Retina (tissue), 1 donor: ENCODE measurements around the gene KRT32.

Source experiments
- DNase-seq: peaks from one replicate; pipeline ENCODE4 v3.0.0-alpha.2; 2016

KRT32 gene

GRCh38 chr17:41466988-41467387 lies at the start of gene KRT32:
TSS of gene KRT32 (minus strand) at chr17:41467386. CDS start at chr17:41467325, 61 bp downstream.
- no peak for DNase-seq

GRCh38 chr17:41516830-41517283 lies 49.7 kb upstream of the KRT32 start:
- DNase-seq: no peak

DNA sequence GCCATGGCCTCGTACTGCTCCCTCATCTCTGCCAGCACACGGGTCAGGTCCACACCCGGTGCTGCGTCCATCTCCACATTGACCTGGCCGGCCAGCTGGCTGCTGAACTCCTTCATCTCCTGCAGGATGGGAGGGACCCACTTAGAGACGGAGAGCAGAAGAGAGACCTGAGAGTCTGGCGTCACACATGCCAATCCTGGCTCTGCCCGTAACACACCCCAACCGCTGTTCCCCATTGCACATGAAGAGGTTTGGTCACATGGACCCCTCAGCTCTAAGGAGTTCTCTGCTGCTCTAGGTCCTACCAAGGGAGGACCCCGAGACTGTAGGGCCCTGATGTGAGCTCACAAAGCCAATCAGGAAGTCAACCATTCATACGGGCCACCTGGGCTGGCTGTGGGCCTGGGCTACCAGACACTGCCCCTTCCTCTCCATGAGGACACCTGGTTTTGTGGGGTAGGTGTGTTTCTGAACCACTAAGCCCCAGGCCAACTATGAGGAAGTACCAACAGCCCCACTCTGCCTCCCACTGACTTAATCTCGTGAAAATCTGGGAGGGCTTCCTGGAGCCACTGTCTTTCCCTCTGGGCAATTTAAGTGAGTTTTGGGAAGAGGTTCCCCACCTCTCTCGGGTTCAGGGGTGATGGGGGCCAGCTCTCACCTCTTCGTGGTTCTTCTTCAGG lies 49.1 kb upstream of the KRT32 start:
- no peak for DNase-seq

GRCh38 chr17:41513168-41513547 lies 46.0 kb upstream of the KRT32 start:
- DNase-seq: no peak

DNA sequence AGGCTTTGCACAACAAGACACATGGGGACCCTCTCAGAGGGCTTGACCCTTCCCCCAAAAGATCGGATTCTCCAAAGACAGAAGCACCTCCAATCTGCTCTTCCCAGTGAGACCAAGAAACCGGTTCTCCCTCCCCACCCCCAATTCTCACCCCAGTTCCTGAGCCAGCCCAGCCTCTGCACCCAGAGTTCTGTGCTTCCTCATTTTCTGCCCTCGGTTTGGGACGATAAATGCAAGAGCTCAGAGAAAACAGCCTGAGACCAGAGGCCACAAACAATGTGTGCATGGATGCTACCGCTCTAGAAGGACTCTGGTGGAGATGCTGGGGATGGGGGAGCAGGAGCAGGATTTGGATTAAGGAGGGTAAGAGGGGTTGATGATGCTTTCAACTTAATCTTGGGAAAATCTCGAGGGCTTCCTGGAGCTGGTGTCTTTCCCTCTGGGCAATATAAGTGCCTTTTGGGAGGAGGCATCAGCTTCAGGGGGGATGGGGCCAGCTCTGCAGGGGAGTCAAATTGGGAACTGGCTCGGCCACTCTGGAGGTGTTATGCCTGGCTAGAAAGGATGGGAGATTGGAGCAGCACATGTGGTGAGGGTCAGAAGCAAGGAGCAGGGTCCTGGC lies 45.5 kb upstream of the KRT32 start:
- DNase-seq: no peak

DNA sequence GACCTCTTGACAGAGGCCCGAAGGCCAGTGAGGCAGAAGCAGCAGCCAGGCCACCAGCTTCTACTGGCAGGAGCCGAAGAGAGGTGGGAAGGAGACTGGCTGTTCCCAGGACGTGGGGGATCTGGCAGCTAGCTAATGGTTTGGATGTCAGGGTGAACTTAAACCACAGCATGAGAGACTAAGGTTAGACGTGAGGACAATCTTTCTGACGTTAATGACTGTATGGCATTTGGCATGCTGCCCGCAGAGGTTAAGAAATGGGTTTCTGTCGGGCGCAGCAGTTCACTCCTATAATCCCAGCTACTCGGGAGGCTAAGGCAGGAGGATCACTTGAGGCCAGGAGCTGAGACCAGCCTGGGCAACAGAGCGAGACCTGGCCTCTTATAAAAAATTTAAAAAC lies 44.5 kb upstream of the KRT32 start:
- no peak for DNase-seq

- DNase-seq: no peak
These were observed 43.9 kb upstream of the KRT32 start for GRCh38 chr17:41511116-41511515.

GRCh38 chr17:41510251-41511065 lies 43.3 kb upstream of the KRT32 start:
- no peak for DNase-seq

- no peak for DNase-seq
These were observed 40.2 kb upstream of the KRT32 start for GRCh38 chr17:41507315-41507880.

DNA sequence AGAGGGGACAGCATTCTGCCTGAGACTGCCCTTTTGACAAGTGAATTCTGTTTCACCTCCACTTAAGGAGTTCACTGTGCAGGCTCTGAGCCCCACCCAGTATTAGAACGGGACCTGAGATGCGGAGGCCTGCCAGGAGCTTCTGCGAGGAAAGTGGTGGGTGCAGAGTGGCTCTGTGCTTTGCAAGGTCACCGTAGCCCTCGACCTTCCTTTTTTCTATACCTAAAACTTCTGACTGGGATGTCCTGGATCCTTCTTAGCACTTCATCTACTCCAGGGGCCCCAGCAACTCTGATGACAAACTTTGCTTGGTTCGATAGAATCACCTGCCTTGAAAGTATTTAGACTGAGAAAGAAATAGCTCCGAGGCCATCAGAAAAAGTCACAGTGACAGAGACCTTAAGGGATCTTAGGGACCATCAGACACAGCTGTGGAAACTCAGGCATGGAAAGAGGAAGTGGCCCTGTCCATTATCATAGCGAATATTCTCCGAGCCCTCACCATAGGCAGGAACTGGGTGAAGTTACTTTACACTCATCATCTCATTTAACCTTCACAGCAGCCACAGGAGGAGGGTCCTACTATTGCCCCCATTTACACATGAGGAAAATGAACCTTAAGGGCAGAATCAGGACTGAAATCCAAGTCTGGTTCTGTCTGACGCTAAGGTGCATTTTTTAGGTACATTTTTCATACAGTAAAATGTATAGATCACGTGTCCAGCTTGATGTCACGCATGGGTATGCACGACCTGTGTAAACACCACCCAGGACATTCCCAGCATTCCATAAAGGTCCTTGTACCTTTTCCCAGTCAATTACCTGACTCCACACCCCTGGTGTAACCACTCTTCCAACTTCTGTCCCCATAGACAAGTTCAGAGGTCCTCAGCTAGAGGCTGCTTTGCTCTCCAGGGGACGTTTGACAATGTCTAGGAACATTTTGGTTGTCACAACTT lies 38.9 kb upstream of the KRT32 start:
- no peak for DNase-seq

- DNase-seq: no peak
These were observed 38.0 kb upstream of the KRT32 start, which contains the start of gene KRT13 for GRCh38 chr17:41505007-41505808. TSS of gene KRT13 (minus strand) at chr17:41505612. CDS start at chr17:41505550, 62 bp downstream.

- DNase-seq: no peak
These were observed 37.2 kb upstream of the KRT32 start for GRCh38 chr17:41504246-41504977.

DNA sequence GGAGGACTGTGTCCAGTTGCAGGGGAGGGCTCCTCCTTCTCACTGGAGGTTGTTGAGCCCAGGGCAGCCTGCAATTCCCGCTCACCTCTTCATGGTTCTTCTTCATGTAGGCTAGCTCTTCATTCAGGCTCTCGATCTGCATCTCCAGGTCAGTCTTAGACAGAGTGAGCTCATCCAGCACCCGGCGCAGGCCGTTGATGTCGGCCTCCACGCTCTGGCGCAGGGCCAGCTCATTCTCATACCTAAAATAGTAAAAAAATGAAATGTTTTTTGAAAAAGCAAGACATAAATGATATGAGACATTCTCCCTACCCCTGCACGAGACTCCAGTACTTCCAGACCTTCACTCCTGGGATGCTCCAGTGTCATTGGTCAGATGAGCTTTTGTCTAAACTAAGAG lies 36.0 kb upstream of the KRT32 start:
- no peak for DNase-seq

GRCh38 chr17:41500131-41500911 lies 33.1 kb upstream of the KRT32 start:
- DNase-seq: peak; percentile 40

- DNase-seq: no peak
These were observed 32.5 kb upstream of the KRT32 start for GRCh38 chr17:41499714-41500113.

DNA sequence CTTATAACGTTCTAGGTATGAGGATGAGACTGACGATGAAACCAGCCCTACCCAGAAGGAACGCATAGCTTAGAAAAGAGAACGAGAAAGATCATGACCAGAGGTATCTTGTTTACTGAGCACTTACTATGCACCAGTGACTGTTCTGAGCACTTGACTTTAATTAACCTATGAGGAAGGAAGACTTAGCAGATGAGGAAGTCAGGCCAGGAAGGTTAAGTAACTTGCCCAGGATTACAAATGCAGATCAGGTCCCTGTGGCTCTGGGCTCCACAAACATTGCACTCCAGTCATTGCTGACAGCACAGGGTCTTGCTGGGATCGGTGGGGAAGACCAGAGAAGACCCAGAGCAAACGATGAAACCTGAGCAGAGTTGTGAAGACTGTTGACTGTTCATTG lies 31.1 kb upstream of the KRT32 start:
- no peak for DNase-seq

DNA sequence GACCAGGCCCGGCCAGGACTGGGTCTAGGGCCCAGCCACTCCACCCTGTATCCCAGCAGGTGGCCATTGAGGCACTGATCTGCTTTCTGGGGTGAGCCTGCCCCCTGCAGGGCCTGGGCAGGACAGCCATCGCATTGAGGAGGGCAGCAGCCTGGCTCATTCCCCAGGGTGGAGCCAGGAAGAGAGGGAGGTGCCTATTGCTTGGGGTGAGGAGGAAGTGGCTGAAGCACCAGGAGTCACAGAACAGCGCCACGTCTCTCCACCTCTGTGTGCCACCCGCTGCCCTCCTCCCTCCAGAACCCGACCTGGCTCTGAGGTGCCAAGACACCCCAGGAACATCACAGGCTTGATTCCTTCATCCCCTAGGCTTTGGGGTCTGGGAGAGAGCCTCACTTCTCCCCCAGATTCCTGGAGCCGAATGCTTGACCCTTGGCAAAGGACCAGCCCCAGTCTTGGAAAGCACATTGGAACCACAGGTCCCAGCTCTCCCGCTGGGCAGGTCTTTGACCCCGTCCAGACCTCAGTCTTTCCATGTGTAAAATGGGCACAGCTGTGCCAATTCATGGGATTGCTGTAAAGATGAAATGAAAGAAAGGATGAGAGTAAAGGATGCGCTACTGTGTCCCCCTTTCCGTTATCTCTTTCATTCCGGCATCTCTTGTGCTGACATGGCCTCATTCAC lies 29.8 kb upstream of the KRT32 start:
- no peak for DNase-seq

- DNase-seq: no peak
These were observed 27.3 kb upstream of the KRT32 start for GRCh38 chr17:41494524-41494923.

GRCh38 chr17:41492771-41493170 lies 25.6 kb upstream of the KRT32 start:
- no peak for DNase-seq
